HepG2 (cell line): ENCODE measurements around the gene CIAO3. TPM values are rescaled to one million over a fixed set of nuclear protein-coding genes. Genes with fewer than 3 reads are reported as not detected.

ENCODE experiments used
- ATAC-seq: fragments of 200-7000 bp; cut with Tn5 transposase; 3 replicates; pipeline ENCODE4 v1.9.1; 2020; ENCODE audit warnings: mild to moderate bottlenecking, moderate library complexity
- BruUV-seq: library from RNA; stranded (reverse); fragments of 400-500 nt; replicated peaks from 2 replicates; lab custom pipeline; 2021; lab: Mats Ljungman, UMichigan
- CTCF ChIA-PET: fragments of 300-600 bp; formaldehyde crosslinking; extraction: SDS; loops from one replicate; lab custom pipeline; 2021; ENCODE audit warnings: low total read pairs, inconsistent platforms, low intra/inter-chr PET ratio; lab: Yijun Ruan, JAX
- POLR2A ChIA-PET: fragments of 350-600 bp; sonication (Branson Sonifier 250); formaldehyde crosslinking; loops from one replicate; lab custom pipeline; 2020; ENCODE audit warnings: antibody characterized with exemption, inconsistent platforms; lab: Yijun Ruan, JAX
- DNase-seq: peaks from one replicate; pipeline ENCODE4 v3.0.0-alpha.2; 2015; ENCODE audit warnings: low spot score
- FAIRE-seq: peaks from 3 replicates; lab custom pipeline; 2011; peaks lifted over from hg19 to GRCh38; lab: Jason Lieb, UNC
- H2AFZ ChIP-seq: one replicate; pipeline ENCODE4 v1.6.1; 2011; ENCODE audit warnings: low read length, inconsistent platforms
- H3K27ac ChIP-seq: fragments of 300-600 bp; 3 replicates; pipeline ENCODE4 v1.8.0; 2011; ENCODE audit warnings: mixed run types, mild to moderate bottlenecking, mixed read lengths, low read length, inconsistent platforms; ENCODE audit not compliant: insufficient read depth; ENCODE audit errors: extremely low read length
- H3K27me3 ChIP-seq, 2 experiments: fragments of 200-600 bp in 1 of 2; 2 replicates in 1 of 2; 3 replicates in 1 of 2; pipeline versions ENCODE4 v1.6.0 to v1.8.0; 2011; ENCODE audit warnings: low read length in 2 of 2, mild to moderate bottlenecking in 2 of 2, moderate library complexity in 2 of 2, inconsistent platforms in 1 of 2; ENCODE audit not compliant: insufficient read depth in 2 of 2, control insufficient read depth in 1 of 2
- H3K36me3 ChIP-seq, 2 experiments: fragments of 200-600 bp in 1 of 2; replicated peaks in 1 of 2; 2 replicates in 1 of 2; 3 replicates in 1 of 2; pipeline versions ENCODE4 v1.5.1 to v1.8.0; 2011; ENCODE audit warnings: low read length in 2 of 2, inconsistent platforms in 1 of 2; ENCODE audit not compliant: insufficient read depth in 2 of 2, control insufficient read depth in 1 of 2
- H3K4me1 ChIP-seq: 2 replicates; pipeline ENCODE4 v1.5.1; 2012; ENCODE audit warnings: low read length, inconsistent platforms; ENCODE audit not compliant: insufficient read depth
- H3K4me2 ChIP-seq: 2 replicates; pipeline ENCODE4 v1.6.0; 2011; ENCODE audit warnings: low read depth, low read length, inconsistent platforms
- H3K4me3 ChIP-seq, 3 experiments: fragments of 200-600 bp in 1 of 3; sonication (generic), shearing (Covaris generic) in 1 of 3; replicated peaks in 1 of 3; 2 replicates each; pipeline ENCODE4 v1.5.1; 2011 to 2016; ENCODE audit warnings: low read length in 3 of 3, inconsistent platforms in 2 of 3, low read depth in 2 of 3, mild to moderate bottlenecking in 2 of 3, control low read depth in 1 of 3, mixed read lengths in 1 of 3; ENCODE audit not compliant: insufficient read depth in 1 of 3
- H3K79me2 ChIP-seq: one replicate; pipeline ENCODE4 v1.6.1; 2011; ENCODE audit warnings: low read length, inconsistent platforms; ENCODE audit not compliant: insufficient read depth
- H3K9ac ChIP-seq: 2 replicates; pipeline ENCODE4 v1.6.0; 2011; ENCODE audit warnings: mild to moderate bottlenecking, low read depth, low read length, inconsistent platforms; ENCODE audit not compliant: insufficient read depth
- H3K9me3 ChIP-seq: 2 replicates; pipeline ENCODE4 v1.5.1; 2012; ENCODE audit warnings: mild to moderate bottlenecking, low read length
- H4K20me1 ChIP-seq: 2 replicates; pipeline ENCODE4 v1.6.0; 2011; ENCODE audit warnings: inconsistent platforms, mild to moderate bottlenecking, low read length, moderate library complexity; ENCODE audit not compliant: insufficient read depth
- AGO2 ChIP-seq: fragments of 200-400 bp; formaldehyde crosslinking; optimal IDR thresholded peaks from 2 replicates; pipeline ENCODE3; 2017; ENCODE audit warnings: mild to moderate bottlenecking, low read depth, low read length, moderate library complexity
- POLR2A ChIP-seq, 2 experiments: IDR thresholded peaks; 2 replicates each; pipeline ENCODE4 v1.6.1; 2011; ENCODE audit warnings: low read depth in 2 of 2, low read length in 2 of 2, mild to moderate bottlenecking in 1 of 2, moderate library complexity in 1 of 2; ENCODE audit not compliant: insufficient read depth in 1 of 2
- RBFOX2 ChIP-seq: fragments of 200-400 bp; formaldehyde crosslinking; IDR thresholded peaks from 2 replicates; pipeline ENCODE4 v1.6.1; 2017; ENCODE audit warnings: low read depth, mild to moderate bottlenecking, low read length
- ZNF558 ChIP-seq: sonication (generic); formaldehyde crosslinking; IDR thresholded peaks from 2 replicates; pipeline ENCODE4 v1.9.0; 2022; ENCODE audit warnings: mild to moderate bottlenecking, missing genetic modification reagents, borderline replicate concordance
- WGBS: methylation state at CpG from one replicate; pipeline ENCODE4 v1.1.6; 2017; ENCODE audit warnings: low lambda C conversion rate; 5-methylcytosine and 5-hydroxymethylcytosine counted together
- in situ Hi-C: cut with HindIII; loops from 2 replicates; pipeline ENCODE4 v1.10.0; 2017; ENCODE audit warnings: low pct_unique_long_range_greater_than_20kb; ENCODE audit not compliant: extremely low pct_ligation_motif_present
- intact Hi-C: fragments of 100-400 bp; cut with micrococcal nuclease; formaldehyde crosslinking; loops from one replicate; pipeline ENCODE4 v1.10.0; 2022; ENCODE audit not compliant: unreplicated experiment
- polyA plus RNA-seq, 8 experiments: library from polyadenylated mRNA; depleted of rRNA in 3 of 8; stranded (reverse) in 7 of 8; unstranded in 1 of 8; fragments of >200 nt; fragmentation: Illumina TruSeq in 4 of 8; extraction: Trizol in 4 of 8; gene quantifications; 2 replicates each; pipeline versions ENCODE4 v1.2.1 to v1.2.3, GENCODE V29; 2011 to 2016; ENCODE audit warnings: low read depth in 4 of 8, missing spikeins in 1 of 8, mixed read lengths in 1 of 8; ENCODE audit not compliant: insufficient read depth in 1 of 8
- total RNA-seq, 5 experiments: library from RNA; depleted of rRNA; stranded (reverse); fragments of >200 nt; fragmentation: Illumina TruSeq; extraction: Trizol; gene quantifications; 2 replicates each; pipeline ENCODE4 v1.2.3, GENCODE V29; 2016; ENCODE audit warnings: low read depth in 1 of 5
- TF ChIP-seq, protein P1 (sequence below): sonication (generic); formaldehyde crosslinking; IDR thresholded peaks from 2 replicates; pipeline ENCODE4 v1.4.0; 2020; ENCODE audit warnings: missing genetic modification reagents

Gene CIAO3
- total and polyA plus RNA-seq, 2 of the 13 experiments (the other 11 are each of a cell fraction or from before 2014, with no cell fraction given): 21.7 to 25.0 TPM

DNA sequence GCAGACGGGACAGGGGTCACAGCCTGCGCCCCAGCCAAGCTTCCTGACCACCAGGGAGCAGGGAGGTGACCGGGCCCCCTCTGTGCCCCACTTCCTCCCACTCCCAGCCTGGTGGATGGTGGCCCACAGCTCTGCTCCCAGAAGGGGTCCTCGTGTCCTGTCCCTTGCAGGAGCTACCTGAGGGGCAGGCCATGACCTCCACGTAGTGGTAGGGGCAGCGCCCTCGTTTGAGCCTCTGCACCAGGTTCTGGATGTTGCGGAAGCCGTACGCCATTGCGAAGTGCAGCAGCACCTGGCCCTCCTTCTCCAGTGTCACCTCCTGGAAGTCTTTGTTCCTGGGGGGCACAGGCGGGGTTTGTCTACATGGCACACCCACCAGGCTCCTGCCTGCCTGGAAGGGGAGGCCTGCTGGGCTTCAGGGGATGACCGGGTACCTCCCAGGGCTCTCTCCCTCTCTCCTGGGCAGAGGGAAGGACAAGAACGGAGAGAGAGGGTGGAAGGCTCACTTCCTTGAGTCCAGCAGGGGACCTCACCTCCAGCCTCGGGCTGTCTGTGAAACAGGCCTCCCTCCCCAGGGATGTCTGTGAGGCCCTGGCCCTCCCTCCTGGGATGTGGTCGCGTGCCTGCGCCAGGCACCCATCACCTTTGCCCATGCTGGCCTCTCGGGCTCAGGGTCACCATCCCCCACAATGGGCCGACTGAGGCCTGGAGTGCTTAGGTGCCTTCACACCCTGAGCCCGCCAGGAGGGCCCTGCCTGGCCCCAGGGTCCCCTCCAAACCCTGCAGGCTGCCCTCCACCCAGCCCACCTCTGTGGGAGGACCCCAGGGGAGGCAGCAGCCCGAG, 9.9 kb downstream of the CIAO3 start:
- Histone ChIP-seq H3K4me2 (no peak overlapping the region), H4K20me1 (0 out of 2 replicates have a peak, but pooled peaks cover 2% of the 10 kb centered on the region), H3K79me2 (no peaks in the 10 kb centered on the region), H3K4me3 (no peak overlapping the region), H3K9me3 (no peaks in the 10 kb centered on the region), H3K27me3 (peaks cover 0 to 3% of the 10 kb centered on the region in 2 experiments; a peak in 1 of 5 replicates), H3K36me3 (peaks cover 3 to 15% of the 10 kb centered on the region in 2 experiments; a peak in 2 of 5 replicates), H3K27ac (no peak overlapping the region), H2AFZ (no peak overlapping the region), H3K4me1 (peaks cover 11% of the 10 kb centered on the region), H3K9ac (no peak overlapping the region)
- in situ Hi-C loops: no loop called here
- 90% methylated on average over 7 of the region's 22 CpGs for WGBS
- BruUV-seq: no TSS peak
- CTCF ChIA-PET: no interaction called here
- TF ChIP-seq, protein P1, sequence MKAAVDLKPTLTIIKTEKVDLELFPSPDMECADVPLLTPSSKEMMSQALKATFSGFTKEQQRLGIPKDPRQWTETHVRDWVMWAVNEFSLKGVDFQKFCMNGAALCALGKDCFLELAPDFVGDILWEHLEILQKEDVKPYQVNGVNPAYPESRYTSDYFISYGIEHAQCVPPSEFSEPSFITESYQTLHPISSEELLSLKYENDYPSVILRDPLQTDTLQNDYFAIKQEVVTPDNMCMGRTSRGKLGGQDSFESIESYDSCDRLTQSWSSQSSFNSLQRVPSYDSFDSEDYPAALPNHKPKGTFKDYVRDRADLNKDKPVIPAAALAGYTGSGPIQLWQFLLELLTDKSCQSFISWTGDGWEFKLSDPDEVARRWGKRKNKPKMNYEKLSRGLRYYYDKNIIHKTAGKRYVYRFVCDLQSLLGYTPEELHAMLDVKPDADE (CRISPR knock-in tag): no peak
- 0 out of 4 replicates have a peak, but pooled peaks of 1 of the 2 experiments have one; percentile 8 for TF ChIP-seq POLR2A (IDR thresholded peaks at IDR 0.05; ENCODE audit: insufficient read depth in 1 of 2, low read depth in 2 of 2, low read length in 2 of 2)
- POLR2A ChIA-PET: interaction anchor here (2.0 kb wide), 1 partner anchor 10 kb away, joined by 7 read pairs; the partner anchor contains the start of gene ANTKMT
- DNase-seq (no peak), FAIRE-seq (no peak), ATAC-seq (no peak)
- intact Hi-C loops: no loop called here

DNA sequence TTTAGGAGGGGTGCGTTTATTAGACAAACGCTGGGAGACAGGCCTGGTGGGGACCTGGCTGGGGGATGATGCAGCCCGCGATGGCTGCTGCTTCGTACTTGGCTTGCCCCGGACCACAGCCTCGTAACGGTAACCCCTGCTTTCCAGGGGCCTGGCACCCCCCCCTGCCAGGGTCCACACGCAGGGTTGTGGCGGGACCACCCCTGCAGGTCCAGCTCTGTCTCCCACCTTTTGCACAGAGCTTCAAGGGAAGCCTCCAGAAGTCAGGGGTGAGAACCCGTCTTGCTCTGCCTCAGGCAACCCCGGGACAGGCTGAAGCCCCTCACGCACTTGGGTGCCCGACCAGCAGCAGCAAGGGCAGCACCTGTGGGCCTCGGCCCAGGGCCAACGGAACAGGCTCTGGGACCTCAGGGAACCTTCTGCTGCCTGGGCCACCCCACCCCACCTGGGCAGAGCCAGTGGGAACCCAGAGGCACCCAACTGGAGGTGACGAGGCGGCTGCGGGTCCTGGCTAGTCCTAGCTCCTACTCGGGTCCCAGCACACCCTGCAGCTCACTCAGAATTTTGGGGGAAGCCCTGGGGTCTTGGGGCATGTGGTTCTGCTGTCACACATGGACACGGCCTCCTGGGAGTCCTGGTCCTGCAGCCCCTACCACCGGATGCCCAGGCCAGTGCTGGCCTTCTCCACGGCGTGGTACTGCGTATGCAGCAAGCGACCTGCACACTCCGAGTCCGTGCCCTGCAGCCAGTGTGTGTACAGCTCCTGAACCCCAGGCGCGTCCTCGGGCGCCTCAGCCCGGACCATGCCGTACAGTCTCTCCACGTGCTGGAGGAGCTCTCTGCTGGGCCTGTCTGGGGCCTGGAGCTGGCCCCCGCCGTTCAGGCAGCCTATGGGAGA, 10.8 kb downstream of the CIAO3 start:
- WGBS: 96% methylated on average over 16 of the region's 37 CpGs
- no peak for DNase-seq
- Histone ChIP-seq H3K27ac (no peak overlapping the region), H2AFZ (no peak overlapping the region), H3K79me2 (no peaks in the 10 kb centered on the region), H3K4me3 (no peak overlapping the region), H3K4me2 (no peak overlapping the region), H3K9ac (no peak overlapping the region), H3K27me3 (peaks cover 0 to 3% of the 10 kb centered on the region in 2 experiments; a peak in 1 of 5 replicates), H4K20me1 (0 out of 2 replicates have a peak, but pooled peaks cover 2% of the 10 kb centered on the region), H3K4me1 (peaks cover 11% of the 10 kb centered on the region), H3K36me3 (peaks cover 3 to 8% of the 10 kb centered on the region in 2 experiments; a peak in 2 of 5 replicates), H3K9me3 (no peaks in the 10 kb centered on the region)
- CTCF ChIA-PET: no interaction called here
- ATAC-seq: no peak
- in situ Hi-C loops: no loop called here
- FAIRE-seq: no peak
- TF ChIP-seq ZNF558 (no peak), AGO2 (peak; percentile 8), POLR2A (IDR thresholded peaks at IDR 0.05; ENCODE audit: insufficient read depth in 1 of 2, low read depth in 2 of 2, low read length in 2 of 2) (peak in 1 of 2 experiments; percentile 14; a peak in 1 of 4 replicates), RBFOX2 (peak; percentile 36)
- intact Hi-C loops: no loop called here
- no TSS peak for BruUV-seq
- POLR2A ChIA-PET: interaction anchor here (1.3 to 2.0 kb wide), 2 partner anchors 9 to 10 kb away, joined by 4 to 7 read pairs; partner anchors contain the start of genes ANTKMT and CIAO3
